LNCaP clone FGC (cell line): ENCODE data around the gene SPR.

Source experiments
- DNase-seq: peaks from one replicate; pipeline ENCODE4 v3.0.0-alpha.2; 2011; ENCODE audit warnings: low read depth
- H3K4me3 ChIP-seq: 2 replicates; pipeline ENCODE4 v1.5.1; 2011; ENCODE audit warnings: mild to moderate bottlenecking, low read depth, low read length, control low read depth
- CTCF ChIP-seq: IDR thresholded peaks from 2 replicates; pipeline ENCODE4 v1.5.1; 2012; ENCODE audit warnings: mild to moderate bottlenecking; ENCODE audit not compliant: control insufficient read depth, insufficient read depth; ENCODE audit errors: extremely low read depth

The SPR gene

GRCh38 chr2:72921088-72921851, 34.1 kb downstream of the SPR start:
- TF ChIP-seq CTCF = no peak
- DNase-seq = no peak
- H3K4me3 ChIP-seq = no peak overlapping the region

- TF ChIP-seq CTCF = no peak
- DNase-seq = no peak
- H3K4me3 ChIP-seq = no peak overlapping the region
These were observed 34.6 kb downstream of the SPR start for GRCh38 chr2:72921853-72922252.

GRCh38 chr2:72923833-72924352, 36.7 kb downstream of the SPR start:
- TF ChIP-seq CTCF = no peak
- DNase-seq = no peak
- no peak overlapping the region for H3K4me3 ChIP-seq

- DNase-seq = no peak
- no peak for TF ChIP-seq CTCF
- no peak overlapping the region for H3K4me3 ChIP-seq
These were observed 37.4 kb downstream of the SPR start for GRCh38 chr2:72924353-72925240.

- TF ChIP-seq CTCF = no peak
- DNase-seq = no peak
- H3K4me3 ChIP-seq = no peak overlapping the region
These were observed 38.2 kb downstream of the SPR start for GRCh38 chr2:72925328-72925943.

- DNase-seq = no peak
- no peak overlapping the region for H3K4me3 ChIP-seq
- TF ChIP-seq CTCF = no peak
These were observed 39.2 kb downstream of the SPR start for GRCh38 chr2:72926368-72926767.
